ENCODE measurements around the gene C1QA.

- TF ChIP-seq FOXP4 (CRISPR knock-in tag; IDR thresholded peaks at IDR 0.05) (no peak), HMGXB4 (CRISPR knock-in tag; IDR thresholded peaks at IDR 0.05) (no peak), ZNF138 (CRISPR knock-in tag; conservative IDR thresholded peaks at IDR 0.05) (no peak), USF1 (CRISPR knock-in tag; IDR thresholded peaks at IDR 0.05) (no peak), CTCF (IDR thresholded peaks at IDR 0.05) (no peak), ESRRA (CRISPR knock-in tag; IDR thresholded peaks at IDR 0.05; ENCODE audit: borderline replicate concordance) (no peak), CBFB (CRISPR knock-in tag; IDR thresholded peaks at IDR 0.05; ENCODE audit: low read depth) (no peak), JUN (CRISPR knock-in tag; IDR thresholded peaks at IDR 0.05) (no peak), ZNF317 (CRISPR knock-in tag; IDR thresholded peaks at IDR 0.05; ENCODE audit: borderline replicate concordance, low read depth) (no peak)
Observed at GRCh38 chr1:22681556-22682276, 45.3 kb downstream of the C1QA start.

Measured in WTC11 (cell line).